Muscle layer of duodenum (tissue), 2 donors: Measurements from ENCODE around the gene MICAL3.

Experiments
- H3K27ac ChIP-seq: one replicate; pipeline ENCODE4 v1.7.0; 2013; ENCODE audit warnings: mild to moderate bottlenecking, low read length
- H3K27me3 ChIP-seq: one replicate; pipeline ENCODE4 v1.7.0; 2013; ENCODE audit warnings: low read depth, mild to moderate bottlenecking, control low read depth, low read length
- H3K36me3 ChIP-seq, 2 donors: one replicate each; pipeline ENCODE4 v1.7.0; 2013; ENCODE audit warnings: low read length in 2 of 2, control low read depth in 1 of 2, mild to moderate bottlenecking in 1 of 2; ENCODE audit not compliant: insufficient read depth in 2 of 2, control insufficient read depth in 1 of 2
- H3K4me1 ChIP-seq, 2 donors: one replicate each; pipeline ENCODE4 v1.7.0; 2013; ENCODE audit warnings: low read length in 2 of 2, mild to moderate bottlenecking in 2 of 2, control low read depth in 1 of 2, moderate library complexity in 1 of 2; ENCODE audit not compliant: insufficient read depth in 2 of 2, control insufficient read depth in 1 of 2
- H3K4me3 ChIP-seq, 2 donors: one replicate each; pipeline ENCODE4 v1.7.0; 2013; ENCODE audit warnings: low read length in 2 of 2, low read depth in 1 of 2, mild to moderate bottlenecking in 1 of 2
- H3K9me3 ChIP-seq, 2 donors: one replicate each; pipeline ENCODE4 v1.7.0; 2013; ENCODE audit warnings: low read length in 2 of 2, control low read depth in 1 of 2, mild to moderate bottlenecking in 1 of 2; ENCODE audit not compliant: control insufficient read depth in 1 of 2
- donor health status: healthy.

MICAL3 gene

GRCh38 chr22:17924735-17925364 is 99.5 kb downstream of the MICAL3 start:
- Histone ChIP-seq H3K36me3 (no peaks in the 10 kb centered on the region), H3K27ac (no peak overlapping the region), H3K9me3 (no peaks in the 10 kb centered on the region), H3K27me3 (no peaks in the 10 kb centered on the region), H3K4me3 (no peak overlapping the region), H3K4me1 (peaks cover 24 to 58% of the 10 kb centered on the region in 2 donors)

GRCh38 chr22:17924076-17924475 is 100.3 kb downstream of the MICAL3 start:
- H3K4me1 ChIP-seq, result peaks cover 30 to 58% of the 10 kb centered on the region in 2 donors
- H3K27ac ChIP-seq, result no peak overlapping the region
- no peak overlapping the region for H3K4me3 ChIP-seq
- no peaks in the 10 kb centered on the region for H3K36me3 ChIP-seq
- no peaks in the 10 kb centered on the region for H3K9me3 ChIP-seq
- H3K27me3 ChIP-seq, result no peaks in the 10 kb centered on the region

GRCh38 chr22:17922925-17923903 is 101.1 kb downstream of the MICAL3 start:
- no peak overlapping the region for H3K4me3 ChIP-seq
- H3K36me3 ChIP-seq, result no peaks in the 10 kb centered on the region
- peaks cover 30 to 58% of the 10 kb centered on the region in 2 donors for H3K4me1 ChIP-seq
- no peaks in the 10 kb centered on the region for H3K9me3 ChIP-seq
- no peaks in the 10 kb centered on the region for H3K27me3 ChIP-seq
- H3K27ac ChIP-seq, result no peak overlapping the region

- peaks cover 30 to 58% of the 10 kb centered on the region in 2 donors for H3K4me1 ChIP-seq
- H3K36me3 ChIP-seq, result no peaks in the 10 kb centered on the region
- no peak overlapping the region for H3K4me3 ChIP-seq
- no peak overlapping the region for H3K27ac ChIP-seq
- no peaks in the 10 kb centered on the region for H3K9me3 ChIP-seq
- no peaks in the 10 kb centered on the region for H3K27me3 ChIP-seq
Observed at GRCh38 chr22:17921871-17922821, 102.2 kb downstream of the MICAL3 start.

GRCh38 chr22:17920992-17921650 is 103.2 kb downstream of the MICAL3 start:
- Histone ChIP-seq H3K4me1 (peaks cover 30 to 55% of the 10 kb centered on the region in 2 donors), H3K27ac (no peak overlapping the region)

GRCh38 chr22:17920145-17920605 is 104.2 kb downstream of the MICAL3 start:
- Histone ChIP-seq H3K27ac (no peak overlapping the region), H3K4me1 (peaks cover 27 to 47% of the 10 kb centered on the region in 2 donors), H3K27me3 (no peaks in the 10 kb centered on the region), H3K4me3 (no peak overlapping the region), H3K9me3 (no peaks in the 10 kb centered on the region), H3K36me3 (no peaks in the 10 kb centered on the region)

More at GRCh38 chr22:17920992-17921650, 103.2 kb downstream of the MICAL3 start:
- Histone ChIP-seq H3K36me3 (no peaks in the 10 kb centered on the region), H3K27me3 (no peaks in the 10 kb centered on the region), H3K9me3 (no peaks in the 10 kb centered on the region), H3K4me3 (no peak overlapping the region)

- Histone ChIP-seq H3K4me1 (peaks cover 25 to 42% of the 10 kb centered on the region in 2 donors), H3K4me3 (no peak overlapping the region), H3K27me3 (no peaks in the 10 kb centered on the region), H3K9me3 (no peaks in the 10 kb centered on the region), H3K36me3 (no peaks in the 10 kb centered on the region), H3K27ac (no peak overlapping the region)
Observed at GRCh38 chr22:17919276-17920144, 104.9 kb downstream of the MICAL3 start.

- H3K4me3 ChIP-seq, result no peak overlapping the region
- H3K9me3 ChIP-seq, result no peaks in the 10 kb centered on the region
- H3K27ac ChIP-seq, result no peak overlapping the region
- no peaks in the 10 kb centered on the region for H3K27me3 ChIP-seq
- no peaks in the 10 kb centered on the region for H3K36me3 ChIP-seq
- H3K4me1 ChIP-seq, result peaks cover 20 to 35% of the 10 kb centered on the region in 2 donors
Observed at GRCh38 chr22:17918840-17919239, 105.5 kb downstream of the MICAL3 start.

- H3K36me3 ChIP-seq, result no peaks in the 10 kb centered on the region
- H3K27ac ChIP-seq, result no peak overlapping the region
- H3K9me3 ChIP-seq, result no peaks in the 10 kb centered on the region
- no peak overlapping the region for H3K4me3 ChIP-seq
- H3K4me1 ChIP-seq, result peaks cover 11 to 23% of the 10 kb centered on the region in 2 donors
- no peaks in the 10 kb centered on the region for H3K27me3 ChIP-seq
Observed at GRCh38 chr22:17917490-17917983, 106.8 kb downstream of the MICAL3 start.
